T-cell (primary cell): Measurements from ENCODE around the gene UGGT2. TPM values are rescaled to one million over a fixed set of nuclear protein-coding genes. Genes with fewer than 3 reads are reported as not detected.

Experiments used
- ATAC-seq, 4 experiments: fragments of 200-7000 bp in 3 of 4; fragments of 150-1000 bp in 1 of 4; cut with Tn5 transposase; replicated peaks in 1 of 4; 1 replicate in 3 of 4; 2 replicates in 1 of 4; pipeline ENCODE4 v1.10.0; 2021; ENCODE audit warnings: moderate library complexity in 3 of 4, mild to moderate bottlenecking in 2 of 4, moderate number of reproducible peaks in 1 of 4
- CTCF ChIA-PET, 2 donors: fragments of 300-600 bp; sonication (Branson Sonifier 250); formaldehyde crosslinking; loops; one replicate each; lab custom pipeline; 2022; ENCODE audit warnings: antibody characterized with exemption in 2 of 2; lab: Charles Lee
- POLR2A ChIA-PET, 2 donors: fragments of 300-600 bp; sonication (Branson Sonifier 250); formaldehyde crosslinking; loops; one replicate each; lab custom pipeline; 2022; ENCODE audit warnings: antibody characterized with exemption in 2 of 2; lab: Charles Lee
- DNase-seq, 35 experiments: peaks; one replicate each; pipeline versions ENCODE4 v3.0.0 to v3.0.0-alpha.2; 2013 to 2023
- H3K27ac ChIP-seq: one replicate; pipeline ENCODE4 v1.5.1; 2013; ENCODE audit warnings: low read length
- H3K27me3 ChIP-seq, 2 experiments: replicated peaks in 1 of 2; 1 replicate in 1 of 2; 2 replicates in 1 of 2; pipeline versions ENCODE4 v1.6.1 to v1.7.0; 2013; ENCODE audit warnings: low read length in 1 of 2, mixed read lengths in 1 of 2; ENCODE audit not compliant: control insufficient read depth in 2 of 2, insufficient read depth in 2 of 2; ENCODE audit errors: extremely low read depth in 1 of 2
- H3K36me3 ChIP-seq, 2 donors: 1 replicate in 1 of 2; 2 replicates in 1 of 2; pipeline versions ENCODE4 v1.6.1 to v1.7.0; 2013; ENCODE audit warnings: low read length in 1 of 2; ENCODE audit not compliant: control insufficient read depth in 2 of 2, insufficient read depth in 1 of 2; ENCODE audit errors: extremely low read depth in 1 of 2
- H3K4me1 ChIP-seq, 2 experiments: 1 replicate in 1 of 2; 2 replicates in 1 of 2; pipeline versions ENCODE4 v1.6.1 to v1.7.0; 2013; ENCODE audit warnings: low read length in 2 of 2, mixed read lengths in 1 of 2; ENCODE audit not compliant: insufficient read depth in 2 of 2, control insufficient read depth in 1 of 2; ENCODE audit errors: extremely low read depth in 1 of 2
- H3K4me3 ChIP-seq, 2 donors: 1 replicate in 1 of 2; 2 replicates in 1 of 2; pipeline versions ENCODE4 v1.5.1 to v1.7.0; 2013; ENCODE audit warnings: mild to moderate bottlenecking in 2 of 2, low read length in 1 of 2, moderate library complexity in 1 of 2; ENCODE audit not compliant: control insufficient read depth in 1 of 2; ENCODE audit errors: extremely low read depth in 1 of 2
- H3K9me3 ChIP-seq: 2 replicates; pipeline ENCODE4 v1.7.0; 2013
- H3K27ac Mint-ChIP-seq, 2 donors: one replicate each; pipeline ENCODE4 v1.8.0; 2020 to 2021; ENCODE audit warnings: mild to moderate bottlenecking in 2 of 2, mixed read lengths in 2 of 2
- H3K27me3 Mint-ChIP-seq, 2 donors: one replicate each; pipeline ENCODE4 v1.8.0; 2021 to 2022; ENCODE audit warnings: mixed read lengths in 2 of 2
- H3K36me3 Mint-ChIP-seq: one replicate; pipeline ENCODE4 v1.8.0; 2021; ENCODE audit warnings: mixed read lengths
- H3K4me1 Mint-ChIP-seq, 3 donors: one replicate each; pipeline ENCODE4 v1.8.0; 2020 to 2022; ENCODE audit warnings: mixed read lengths in 3 of 3, mild to moderate bottlenecking in 1 of 3
- H3K4me3 Mint-ChIP-seq, 3 donors: one replicate each; pipeline ENCODE4 v1.8.0; 2020 to 2022; ENCODE audit warnings: mild to moderate bottlenecking in 3 of 3, mixed read lengths in 3 of 3, moderate library complexity in 3 of 3
- H3K9me3 Mint-ChIP-seq, 3 donors: one replicate each; pipeline ENCODE4 v1.8.0; 2020 to 2022; ENCODE audit warnings: mixed read lengths in 3 of 3
- WGBS: methylation state at CpG from one replicate; pipeline ENCODE4 v1.1.5; 2013; ENCODE audit warnings: missing lambda C conversion rate; ENCODE audit not compliant: insufficient coverage; 5-methylcytosine and 5-hydroxymethylcytosine counted together
- total RNA-seq, 35 experiments: library from RNA in 6 of 35; stranded (reverse) in 6 of 35; fragments of 120-200 nt in 1 of 35; gene quantifications; one replicate each; pipeline versions ENCODE4 v1.2.1 to v1.2.4 and lab custom pipeline; 2013 to 2026

UGGT2 gene
- total RNA-seq, 5 donors from 2014 or later (not counting 1 experiment from before 2014, with no cell fraction given) = 0.13 to 0.59 (median 0.42) TPM; not detected in 1

DNA sequence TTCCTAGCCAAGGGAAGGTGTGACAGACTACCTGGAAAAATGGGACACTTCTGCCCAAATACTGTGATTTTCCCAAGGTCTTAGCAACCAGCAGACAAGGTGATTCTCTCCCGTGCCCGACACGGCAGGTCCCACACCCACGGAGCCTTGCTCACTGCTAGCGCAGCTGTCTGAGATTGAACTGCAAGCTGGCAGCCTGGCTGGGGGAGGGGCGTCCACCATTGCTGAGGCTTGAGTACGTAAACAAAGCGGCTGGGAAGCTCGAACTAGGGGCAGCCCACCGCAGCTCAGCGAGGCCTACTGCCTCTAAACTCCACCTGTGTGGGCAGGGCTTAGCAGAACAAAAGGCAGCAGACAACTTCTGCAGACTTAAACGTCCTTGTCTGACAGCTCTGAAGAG, 146.2 kb downstream of the UGGT2 start:
- no peaks in the 10 kb centered on the region for H3K9me3 ChIP-seq
- H3K4me1 ChIP-seq = no peaks in the 10 kb centered on the region
- no peak overlapping the region for H3K4me3 Mint-ChIP-seq
- H3K4me1 Mint-ChIP-seq = no peaks in the 10 kb centered on the region
- no peaks in the 10 kb centered on the region for H3K27me3 ChIP-seq
- H3K27ac Mint-ChIP-seq = no peak overlapping the region
- CTCF ChIA-PET = no interaction called here
- H3K9me3 Mint-ChIP-seq = peaks cover 0 to 12% (median 6%) of the 10 kb centered on the region in 3 donors
- H3K27ac ChIP-seq = no peak overlapping the region
- no peak overlapping the region for H3K4me3 ChIP-seq
- H3K27me3 Mint-ChIP-seq = no peaks in the 10 kb centered on the region
- no peak for DNase-seq
- no peaks in the 10 kb centered on the region for H3K36me3 Mint-ChIP-seq
- no peak for ATAC-seq
- POLR2A ChIA-PET = no interaction called here
- 86% methylated on average over 11 of the region's 12 CpGs for WGBS
- no peaks in the 10 kb centered on the region for H3K36me3 ChIP-seq

DNA sequence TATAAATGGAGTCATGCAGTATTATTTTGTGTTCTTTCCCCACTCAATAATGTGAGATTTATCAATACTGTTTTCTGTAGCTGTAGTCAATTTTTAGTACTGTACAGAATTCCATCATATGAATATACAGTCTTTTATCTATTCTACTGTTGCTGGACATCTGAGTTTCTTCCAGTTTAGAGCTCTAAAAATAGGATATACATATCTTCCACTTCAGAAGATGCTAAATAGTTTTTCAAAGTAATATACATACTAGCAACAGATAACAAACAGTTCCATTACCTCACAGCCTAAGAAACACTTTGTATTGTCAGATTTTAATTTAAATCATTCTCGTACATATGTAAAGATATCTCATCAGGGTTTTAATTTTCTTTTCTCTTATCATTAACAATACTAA, 149.6 kb downstream of the UGGT2 start:
- Mint-ChIP-seq H3K4me1 (no peaks in the 10 kb centered on the region), H3K4me3 (no peak overlapping the region), H3K27me3 (no peaks in the 10 kb centered on the region), H3K9me3 (peaks cover 0 to 12% (median 0%) of the 10 kb centered on the region in 3 donors), H3K27ac (no peak overlapping the region), H3K36me3 (no peaks in the 10 kb centered on the region)
- POLR2A ChIA-PET = no interaction called here
- no peaks in the 10 kb centered on the region for H3K4me1 ChIP-seq
- CTCF ChIA-PET = no interaction called here
- no peak overlapping the region for H3K4me3 ChIP-seq
- no peak for ATAC-seq
- no peak overlapping the region for H3K27ac ChIP-seq
- no peak for DNase-seq
- H3K9me3 ChIP-seq = no peaks in the 10 kb centered on the region
- H3K36me3 ChIP-seq = no peaks in the 10 kb centered on the region
- no peaks in the 10 kb centered on the region for H3K27me3 ChIP-seq
- no CpG with 5 or more reads among the region's 1 CpG for WGBS

DNA sequence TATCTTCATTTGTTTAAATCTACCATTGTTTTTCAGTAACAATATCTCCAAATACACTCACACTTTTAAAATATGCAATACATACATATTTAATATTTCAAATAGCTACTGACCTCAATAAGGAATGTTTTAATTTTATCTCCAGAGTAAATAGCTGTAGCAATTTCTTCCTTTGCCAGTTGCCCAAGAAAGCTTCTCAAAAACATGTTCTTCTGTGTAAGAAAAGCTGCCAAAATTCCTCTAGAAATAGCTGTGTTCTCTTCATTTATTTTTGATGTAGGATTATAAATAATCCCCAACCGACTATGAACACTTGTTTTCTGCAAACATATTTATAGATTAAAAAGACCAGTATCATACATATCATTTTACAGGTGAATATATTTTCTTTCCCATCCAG, 150.5 kb downstream of the UGGT2 start:
- Histone ChIP-seq H3K4me1 (no peaks in the 10 kb centered on the region), H3K27me3 (no peaks in the 10 kb centered on the region), H3K27ac (no peak overlapping the region), H3K4me3 (no peak overlapping the region), H3K9me3 (no peaks in the 10 kb centered on the region), H3K36me3 (no peaks in the 10 kb centered on the region)
- no peaks in the 10 kb centered on the region for H3K36me3 Mint-ChIP-seq
- peaks cover 0 to 6% (median 0%) of the 10 kb centered on the region in 3 donors for H3K9me3 Mint-ChIP-seq
- no peaks in the 10 kb centered on the region for H3K4me1 Mint-ChIP-seq
- ChIA-PET CTCF (no interaction called here), POLR2A (interaction anchor here in 1 of 2 donors (0.6 kb wide), 1 partner anchor 47 kb away, joined by 3 read pairs; no protein-coding TSS in a partner anchor)
- DNase-seq = no peak
- WGBS = no CpG with 5 or more reads among the region's 1 CpG
- no peak overlapping the region for H3K4me3 Mint-ChIP-seq
- no peaks in the 10 kb centered on the region for H3K27me3 Mint-ChIP-seq
- no peak for ATAC-seq
- no peak overlapping the region for H3K27ac Mint-ChIP-seq

DNA sequence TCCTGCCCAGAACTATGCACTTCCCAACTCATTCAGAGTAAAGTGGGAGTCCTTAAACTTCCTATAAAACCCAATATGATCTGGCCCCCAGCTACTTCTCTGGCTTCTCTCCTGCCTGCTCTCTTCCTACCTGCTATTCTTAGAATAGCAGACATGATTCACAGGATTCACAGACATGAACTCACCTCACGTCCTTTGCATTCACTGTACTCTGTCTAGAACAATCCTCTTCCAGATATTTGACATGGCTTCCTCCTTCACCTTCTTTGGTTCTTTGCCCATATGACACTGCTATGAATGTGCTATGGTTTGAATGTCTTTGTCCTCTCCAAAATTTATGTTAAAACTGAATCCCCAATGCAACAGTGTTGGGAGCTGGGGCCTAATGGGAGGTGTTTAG, 154.9 kb downstream of the UGGT2 start:
- no CpG with 5 or more reads among the region's 1 CpG for WGBS
- no peak overlapping the region for H3K27ac ChIP-seq
- CTCF ChIA-PET = no interaction called here
- H3K36me3 ChIP-seq = no peaks in the 10 kb centered on the region
- no peaks in the 10 kb centered on the region for H3K27me3 ChIP-seq
- Mint-ChIP-seq H3K4me1 (no peaks in the 10 kb centered on the region), H3K4me3 (no peak overlapping the region), H3K36me3 (no peaks in the 10 kb centered on the region), H3K27ac (no peak overlapping the region), H3K9me3 (no peaks in the 10 kb centered on the region), H3K27me3 (peaks cover 0 to 3% of the 10 kb centered on the region in 2 donors)
- no peaks in the 10 kb centered on the region for H3K4me1 ChIP-seq
- DNase-seq (no peak), ATAC-seq (no peak)
- no peak overlapping the region for H3K4me3 ChIP-seq
- no peaks in the 10 kb centered on the region for H3K9me3 ChIP-seq
- POLR2A ChIA-PET = no interaction called here

DNA sequence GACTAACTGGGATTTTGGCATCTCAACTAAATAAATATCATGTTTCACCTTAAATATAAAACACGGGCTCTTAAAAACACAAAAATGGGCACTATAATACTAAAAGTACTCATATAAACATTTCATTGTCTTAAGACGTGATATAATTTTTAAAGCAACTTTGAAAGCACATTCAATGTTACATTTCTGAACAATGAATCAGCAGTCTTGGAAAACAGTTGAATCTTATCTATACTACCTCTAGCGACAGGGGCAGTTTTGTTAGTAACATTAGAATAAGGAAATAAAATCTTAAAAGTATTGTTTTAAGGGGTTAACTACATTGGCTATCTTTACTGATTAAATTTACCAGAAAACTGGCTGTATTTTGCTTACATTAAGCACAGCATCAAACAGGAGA, 156.9 kb downstream of the UGGT2 start:
- Mint-ChIP-seq H3K4me3 (no peak overlapping the region), H3K27me3 (peaks cover 0 to 3% of the 10 kb centered on the region in 2 donors), H3K4me1 (no peaks in the 10 kb centered on the region), H3K36me3 (no peaks in the 10 kb centered on the region), H3K27ac (no peak overlapping the region), H3K9me3 (no peaks in the 10 kb centered on the region)
- ChIA-PET CTCF (no interaction called here), POLR2A (no interaction called here)
- H3K27me3 ChIP-seq = no peaks in the 10 kb centered on the region
- no peak overlapping the region for H3K4me3 ChIP-seq
- no peaks in the 10 kb centered on the region for H3K4me1 ChIP-seq
- DNase-seq (no peak), ATAC-seq (no peak)
- no peaks in the 10 kb centered on the region for H3K36me3 ChIP-seq
- no peaks in the 10 kb centered on the region for H3K9me3 ChIP-seq
- WGBS = 86% methylated on average over 1 of the region's 3 CpGs
- H3K27ac ChIP-seq = no peak overlapping the region

DNA sequence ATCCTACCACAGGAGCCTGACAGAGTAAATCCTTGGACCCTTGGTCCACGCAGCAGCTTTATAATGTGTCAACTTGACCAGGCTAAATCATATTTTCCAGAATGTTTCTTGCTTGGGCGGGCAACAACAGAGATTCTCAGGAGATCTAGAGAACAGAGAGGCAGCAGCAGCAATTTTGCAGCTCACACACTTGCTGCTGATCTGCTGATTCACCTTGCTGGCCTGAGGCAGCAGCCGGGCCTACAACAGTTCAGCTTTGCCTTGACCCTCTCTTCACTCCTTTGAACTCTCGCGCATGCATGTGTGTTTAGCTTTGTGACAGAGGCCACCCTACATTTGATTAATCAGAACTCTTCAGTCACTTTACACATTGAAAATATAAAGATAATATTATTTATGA, 159.3 kb downstream of the UGGT2 start:
- Histone ChIP-seq H3K4me3 (no peak overlapping the region), H3K4me1 (no peaks in the 10 kb centered on the region), H3K9me3 (no peaks in the 10 kb centered on the region), H3K27me3 (no peaks in the 10 kb centered on the region), H3K27ac (no peak overlapping the region), H3K36me3 (no peaks in the 10 kb centered on the region)
- H3K4me1 Mint-ChIP-seq = no peaks in the 10 kb centered on the region
- 80% methylated on average over 2 of the region's 5 CpGs for WGBS
- ATAC-seq (no peak), DNase-seq (no peak)
- H3K9me3 Mint-ChIP-seq = no peaks in the 10 kb centered on the region
- peaks cover 0 to 3% of the 10 kb centered on the region in 2 donors for H3K27me3 Mint-ChIP-seq
- no peak overlapping the region for H3K4me3 Mint-ChIP-seq
- CTCF ChIA-PET = no interaction called here
- H3K27ac Mint-ChIP-seq = no peak overlapping the region
- no peaks in the 10 kb centered on the region for H3K36me3 Mint-ChIP-seq
- POLR2A ChIA-PET = no interaction called here

DNA sequence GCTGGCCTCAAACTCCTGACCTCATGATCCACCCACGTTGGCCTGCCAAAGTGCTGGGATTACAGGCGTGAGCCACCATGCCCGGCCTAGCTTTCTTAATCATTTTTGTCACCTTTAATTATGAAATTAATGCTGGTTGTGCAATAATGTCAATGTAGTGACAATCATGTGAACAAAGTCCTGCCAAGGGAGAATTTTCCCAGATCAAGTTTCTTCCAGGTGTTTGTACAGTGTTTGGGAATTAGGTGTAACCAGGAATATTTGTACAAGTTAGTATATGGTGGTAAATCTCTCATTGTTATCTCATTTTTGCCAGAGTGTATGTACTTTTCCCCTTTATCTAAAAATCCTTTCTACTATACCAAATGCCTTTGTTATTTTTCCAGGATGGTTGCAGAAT, 171.1 kb downstream of the UGGT2 start:
- CTCF ChIA-PET = no interaction called here

More for the DNA sequence above, 171.1 kb downstream of the UGGT2 start:
- 80% methylated on average over 1 of the region's 3 CpGs for WGBS
- no peaks in the 10 kb centered on the region for H3K4me1 Mint-ChIP-seq
- Histone ChIP-seq H3K9me3 (no peaks in the 10 kb centered on the region), H3K27me3 (peaks cover 0 to 6% of the 10 kb centered on the region in 2 experiments), H3K36me3 (no peaks in the 10 kb centered on the region), H3K4me1 (no peaks in the 10 kb centered on the region), H3K27ac (no peak overlapping the region), H3K4me3 (no peak overlapping the region)
- ATAC-seq = no peak
- POLR2A ChIA-PET = interaction anchor here in 1 of 2 donors (0.6 kb wide), 1 partner anchor 50 kb away, joined by 3 read pairs; no protein-coding TSS in a partner anchor
- no peak for DNase-seq
- H3K27me3 Mint-ChIP-seq = peaks cover 1 to 7% of the 10 kb centered on the region in 2 donors
- no peak overlapping the region for H3K4me3 Mint-ChIP-seq
- no peak overlapping the region for H3K27ac Mint-ChIP-seq
- no peaks in the 10 kb centered on the region for H3K36me3 Mint-ChIP-seq
- H3K9me3 Mint-ChIP-seq = no peaks in the 10 kb centered on the region
